HG03432 (cell line): ENCODE results near the gene MPHOSPH8.
"Not testable (repeated sequence)": the region's sequence is repeated elsewhere in the genome, so short reads cannot be mapped to it uniquely, and the experiment has no call there.

ENCODE experiments used
- ATAC-seq: cut with Tn5 transposase; IDR thresholded peaks from one replicate; pipeline ENCODE4 v1.9.1; 2021; ENCODE audit warnings: mild to moderate bottlenecking, moderate library complexity; ENCODE audit not compliant: unreplicated experiment

The MPHOSPH8 gene

GRCh38 chr13:19632915-19633478 is 462 bp upstream of the MPHOSPH8 start:
- ATAC-seq, result no peak

GRCh38 chr13:19634256-19634740 is 839 bp downstream of the MPHOSPH8 start:
- ATAC-seq, result no peak

- ATAC-seq, result not testable (repeated sequence)
Measured at GRCh38 chr13:19635926-19636325, 2.5 kb downstream of the MPHOSPH8 start.

GRCh38 chr13:19643652-19644051 is 10.2 kb downstream of the MPHOSPH8 start:
- ATAC-seq, result no peak

GRCh38 chr13:19645000-19645399 is 11.5 kb downstream of the MPHOSPH8 start:
- ATAC-seq, result no peak

GRCh38 chr13:19646063-19646462 is 12.6 kb downstream of the MPHOSPH8 start:
- ATAC-seq, result no peak

- ATAC-seq, result no peak
Measured at GRCh38 chr13:19650742-19651141, 17.3 kb downstream of the MPHOSPH8 start.

GRCh38 chr13:19657872-19658591 is 24.6 kb downstream of the MPHOSPH8 start:
- no peak for ATAC-seq

GRCh38 chr13:19658831-19659230 is 25.4 kb downstream of the MPHOSPH8 start:
- no peak for ATAC-seq

GRCh38 chr13:19661126-19661525 is 27.7 kb downstream of the MPHOSPH8 start:
- no peak for ATAC-seq

GRCh38 chr13:19661561-19661960 is 28.1 kb downstream of the MPHOSPH8 start:
- ATAC-seq, result no peak

GRCh38 chr13:19663416-19663979 is 30.0 kb downstream of the MPHOSPH8 start:
- no peak for ATAC-seq

- no peak for ATAC-seq
Measured at GRCh38 chr13:19664481-19665230, 31.2 kb downstream of the MPHOSPH8 start.

GRCh38 chr13:19665427-19665859 is 32.0 kb downstream of the MPHOSPH8 start:
- ATAC-seq, result no peak

GRCh38 chr13:19668778-19669177 is 35.3 kb downstream of the MPHOSPH8 start:
- ATAC-seq, result no peak

GRCh38 chr13:19670147-19670546 is 36.7 kb downstream of the MPHOSPH8 start:
- ATAC-seq, result no peak

- no peak for ATAC-seq
Measured at GRCh38 chr13:19672990-19673389, 39.5 kb downstream of the MPHOSPH8 start.

- no peak for ATAC-seq
Measured at GRCh38 chr13:19673473-19674430, 40.3 kb downstream of the MPHOSPH8 start.

- ATAC-seq, result no peak
Measured at GRCh38 chr13:19674898-19675297, 41.4 kb downstream of the MPHOSPH8 start.

- no peak for ATAC-seq
Measured at GRCh38 chr13:19676168-19676567, 42.7 kb downstream of the MPHOSPH8 start.
